Activated CD4-positive, CD25-positive, alpha-beta regulatory T cell (primary cell): Measurements from ENCODE around the gene DENND2A.

Experiments
- DNase-seq, 4 experiments: peaks; one replicate each; lab custom pipeline; 2025; lab: John Stamatoyannopoulos, UW

The DENND2A gene

DNA sequence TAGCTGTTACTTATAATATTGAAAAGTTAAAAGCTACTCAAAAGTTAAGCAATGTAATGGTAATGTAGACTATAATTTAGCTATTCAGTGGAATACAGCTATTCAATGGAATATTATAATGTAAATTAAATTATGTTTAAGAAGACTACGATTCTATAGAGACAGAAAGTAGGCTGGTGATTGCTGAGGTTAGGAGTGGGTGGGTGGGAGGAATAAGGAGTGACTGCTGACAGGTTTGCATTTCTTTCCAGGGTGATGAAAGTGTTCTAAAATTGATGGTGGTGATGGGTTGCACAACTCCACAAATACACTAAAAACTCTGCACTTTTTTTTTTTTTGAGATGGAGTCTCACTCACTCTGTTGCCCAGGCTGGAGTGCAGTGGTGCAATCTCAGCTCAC is 21.4 kb downstream of the DENND2A start:
- no peak for DNase-seq

DNA sequence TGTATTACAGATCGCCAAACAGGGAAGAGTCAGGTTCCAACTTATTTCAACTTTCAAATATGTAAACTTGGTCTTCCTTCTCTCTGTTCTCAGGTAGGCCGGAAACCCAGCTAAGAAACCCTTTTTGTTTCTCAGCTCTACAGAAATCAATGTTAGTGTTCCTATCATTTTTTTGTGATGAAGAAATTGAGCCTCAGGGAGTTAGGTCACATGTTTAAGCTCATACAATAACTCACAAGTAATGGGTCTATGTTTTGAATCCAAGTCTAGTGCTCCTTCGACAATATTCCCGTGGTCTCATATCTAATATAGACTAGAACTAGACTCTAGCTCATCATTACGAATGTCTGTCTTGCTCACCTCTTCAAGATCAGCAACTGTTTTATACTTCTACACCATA is 22.3 kb downstream of the DENND2A start:
- DNase-seq = no peak

DNA sequence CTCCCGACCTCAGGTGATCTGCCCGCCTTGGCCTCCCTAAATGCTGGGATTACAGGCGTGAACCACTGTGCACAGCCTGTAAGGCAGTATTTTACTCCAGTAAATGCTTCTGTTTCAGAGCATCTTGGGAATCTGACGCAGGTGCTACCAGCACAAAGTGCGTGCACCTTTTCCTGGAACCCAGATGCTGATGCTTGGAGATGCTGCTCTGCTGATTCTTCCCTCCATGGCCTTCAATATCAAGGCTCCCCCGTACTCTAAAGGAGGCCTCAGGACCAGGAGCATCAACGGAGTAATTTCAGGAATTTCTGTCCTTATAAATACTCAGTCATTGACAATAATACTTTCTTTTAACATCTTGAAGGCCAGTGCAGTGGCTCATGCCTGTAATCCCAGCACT is 23.5 kb downstream of the DENND2A start:
- no peak for DNase-seq

DNA sequence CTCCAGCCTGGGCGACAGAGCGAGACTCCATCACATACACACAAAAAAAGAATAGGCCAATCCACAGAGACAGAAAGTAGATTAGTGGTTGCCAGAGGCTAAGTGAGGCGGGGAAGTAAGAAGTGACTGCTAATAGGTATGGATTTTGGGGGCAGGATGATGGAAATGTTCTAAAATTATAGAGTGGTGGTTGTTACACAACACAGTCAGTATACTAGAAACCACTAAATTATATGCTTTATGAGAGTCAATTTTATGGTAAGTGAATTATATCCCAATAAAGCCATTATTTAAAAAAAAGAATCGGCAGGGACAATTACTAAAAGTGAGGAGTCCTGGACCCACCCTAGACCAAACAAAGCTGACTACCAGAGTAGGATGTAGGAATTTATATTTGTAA is 24.3 kb downstream of the DENND2A start:
- DNase-seq = no peak

DNA sequence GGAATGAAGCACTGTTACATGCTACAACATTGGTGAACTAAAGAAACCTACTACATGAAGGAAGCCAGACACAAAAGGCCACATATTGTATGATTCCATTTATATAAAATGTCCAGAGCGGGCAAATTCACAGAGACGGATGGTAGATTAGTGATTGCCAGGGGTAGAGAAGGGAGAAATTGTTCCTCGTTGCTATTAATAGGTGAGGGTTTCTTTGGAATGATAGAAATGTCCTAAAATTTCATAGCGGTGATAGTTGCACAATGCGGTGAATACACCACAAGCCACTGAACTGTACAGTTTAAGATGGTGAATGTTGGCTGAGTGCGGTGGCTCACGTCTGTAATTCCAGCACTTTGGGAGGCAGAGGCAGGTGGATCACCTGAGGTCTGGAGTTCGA is 29.0 kb downstream of the DENND2A start:
- no peak for DNase-seq

DNA sequence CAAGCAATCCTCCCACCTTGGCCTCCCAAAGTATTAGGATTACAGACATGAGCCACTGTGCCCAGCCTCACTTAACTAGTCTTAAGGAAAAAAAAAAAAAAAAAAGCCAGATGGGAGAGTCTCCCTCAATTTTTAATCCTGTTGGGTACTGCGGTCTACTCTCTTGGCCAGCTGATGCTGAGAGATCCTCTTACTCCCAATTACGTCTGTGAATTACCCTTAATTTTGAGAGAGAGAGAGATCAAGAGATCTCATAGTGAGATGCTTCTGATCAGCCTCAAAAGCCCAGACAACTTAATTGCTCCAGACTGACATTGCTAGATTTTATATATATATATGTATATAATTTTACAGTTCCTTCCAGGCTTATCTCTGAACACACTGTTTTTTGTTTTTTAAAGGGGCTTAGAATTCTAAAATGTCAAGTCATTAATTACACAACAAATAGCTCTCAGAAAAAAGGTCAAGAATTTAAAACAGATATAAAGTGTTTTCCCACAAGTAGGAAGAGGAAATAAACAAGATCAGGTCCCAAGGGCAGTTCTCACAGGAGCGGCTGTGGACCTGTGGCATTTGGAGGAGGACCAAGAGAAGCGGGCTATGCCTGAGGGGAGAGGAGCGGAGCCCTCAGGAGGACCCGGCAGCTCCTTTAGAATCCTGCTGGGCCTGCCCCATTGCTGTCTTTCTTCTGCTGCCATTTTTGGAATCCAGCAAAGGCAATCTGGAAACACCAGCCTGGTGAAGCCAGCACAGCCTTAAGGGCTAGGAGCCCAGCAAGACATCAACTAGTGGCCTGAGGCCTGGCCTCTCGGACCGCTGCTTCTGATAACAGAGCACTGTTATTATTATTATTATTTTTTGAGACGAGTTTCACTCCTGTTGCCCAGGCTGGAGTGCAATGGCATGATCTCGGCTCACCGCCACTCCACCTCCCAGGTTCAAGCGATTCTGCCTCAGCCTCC is 30.1 kb downstream of the DENND2A start:
- no peak for DNase-seq

DNA sequence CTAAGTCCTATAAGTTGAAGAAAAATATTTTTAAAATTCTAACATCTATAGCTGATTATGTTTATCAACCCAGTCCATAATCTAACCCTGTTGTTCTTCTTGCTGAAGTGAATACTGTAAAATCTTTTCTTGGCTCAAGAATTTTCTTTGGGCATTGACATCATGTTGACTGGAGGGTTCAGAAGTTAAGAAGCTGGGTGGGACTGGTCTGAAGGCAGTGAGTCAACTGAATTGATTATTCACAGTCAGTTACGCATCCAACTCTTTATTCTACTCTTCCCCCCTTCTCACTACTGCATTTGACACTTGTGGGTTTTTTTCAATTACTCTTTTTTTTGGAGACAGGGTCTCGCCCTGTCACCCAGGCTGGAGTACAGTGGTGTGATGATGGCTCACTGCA is 31.0 kb downstream of the DENND2A start:
- no peak for DNase-seq

DNA sequence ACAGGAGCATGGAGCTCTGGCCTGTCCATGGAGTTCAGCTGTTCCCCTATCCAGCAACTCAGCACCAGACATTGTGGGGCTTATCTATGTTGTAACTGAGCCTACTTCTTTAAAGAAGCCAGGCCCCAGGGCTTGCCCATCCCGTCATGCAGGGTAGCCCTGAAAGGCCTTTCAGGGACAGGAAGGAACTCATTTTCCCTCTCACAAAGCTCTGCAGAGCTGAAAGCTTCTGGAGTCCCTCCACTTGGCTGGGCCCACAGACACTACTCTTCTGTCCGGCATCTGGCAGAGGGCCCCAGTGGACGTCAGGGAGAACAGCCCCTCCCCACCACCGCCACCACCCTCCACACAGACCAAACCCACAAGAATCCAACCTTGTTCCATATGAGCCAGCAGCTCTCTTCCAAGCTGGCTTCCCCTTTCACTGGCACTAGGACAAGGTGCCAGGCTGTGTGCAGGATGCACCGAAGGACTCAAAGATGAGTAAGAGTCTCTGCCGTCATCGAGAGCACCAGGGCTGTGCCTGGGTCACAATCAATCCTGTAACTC is 33.1 kb downstream of the DENND2A start:
- DNase-seq = no peak

DNA sequence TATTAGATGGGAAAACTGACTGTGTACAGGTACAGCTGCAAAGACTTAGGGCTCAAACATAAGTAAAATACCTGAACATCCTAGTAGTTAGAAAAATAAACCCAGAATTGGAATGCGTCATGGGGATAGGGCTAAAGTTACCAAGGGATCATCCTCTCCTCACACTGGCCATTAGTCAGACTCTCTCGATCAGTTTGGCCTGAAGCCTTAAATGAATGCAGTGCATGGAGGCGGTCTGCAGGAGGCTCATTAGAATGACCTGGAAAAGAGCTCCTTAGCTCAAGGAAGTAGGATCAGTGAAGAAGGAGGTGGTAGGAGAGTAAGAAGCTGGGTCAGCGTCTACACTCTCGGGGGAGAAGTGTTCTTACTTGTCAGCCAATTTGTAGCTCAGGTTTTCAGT is 35.3 kb downstream of the DENND2A start:
- DNase-seq = no peak

DNA sequence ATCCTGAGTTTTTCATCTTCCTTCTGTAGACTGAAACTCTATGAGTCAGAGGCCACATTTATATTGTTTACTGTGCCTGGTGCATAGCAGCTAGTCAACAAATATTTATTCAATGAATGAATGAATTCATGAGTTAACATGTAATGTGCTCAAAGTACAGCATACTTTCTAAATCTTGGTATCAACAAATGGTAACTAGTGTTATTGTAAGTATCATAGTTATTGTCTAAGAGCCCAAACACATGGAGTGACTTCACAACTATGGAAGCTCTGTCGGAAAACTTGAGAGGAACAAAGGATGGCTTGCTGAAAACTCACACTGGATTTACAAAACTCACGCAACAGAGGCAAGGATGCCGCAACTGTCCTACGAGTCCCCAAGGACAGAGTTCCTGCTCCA is 35.9 kb downstream of the DENND2A start:
- DNase-seq = no peak

DNA sequence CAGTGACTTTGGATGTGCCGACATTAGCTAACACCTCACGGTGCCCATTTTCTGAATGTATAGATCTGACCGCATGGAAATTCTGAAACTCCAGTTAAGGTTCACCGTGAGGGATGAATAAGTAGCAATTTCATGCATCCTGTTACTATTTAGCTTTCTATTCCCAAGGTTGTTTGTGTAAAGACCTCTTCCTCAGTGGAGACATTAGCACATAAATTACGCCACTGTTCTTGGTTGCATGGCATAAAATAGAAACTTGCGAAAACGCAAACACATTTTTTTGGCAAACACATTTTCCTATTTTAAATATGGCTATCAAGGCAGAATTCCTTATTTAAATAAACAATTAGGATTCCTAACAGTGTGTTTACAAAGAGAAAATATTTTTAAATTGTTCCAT is 36.5 kb downstream of the DENND2A start:
- DNase-seq = no peak

DNA sequence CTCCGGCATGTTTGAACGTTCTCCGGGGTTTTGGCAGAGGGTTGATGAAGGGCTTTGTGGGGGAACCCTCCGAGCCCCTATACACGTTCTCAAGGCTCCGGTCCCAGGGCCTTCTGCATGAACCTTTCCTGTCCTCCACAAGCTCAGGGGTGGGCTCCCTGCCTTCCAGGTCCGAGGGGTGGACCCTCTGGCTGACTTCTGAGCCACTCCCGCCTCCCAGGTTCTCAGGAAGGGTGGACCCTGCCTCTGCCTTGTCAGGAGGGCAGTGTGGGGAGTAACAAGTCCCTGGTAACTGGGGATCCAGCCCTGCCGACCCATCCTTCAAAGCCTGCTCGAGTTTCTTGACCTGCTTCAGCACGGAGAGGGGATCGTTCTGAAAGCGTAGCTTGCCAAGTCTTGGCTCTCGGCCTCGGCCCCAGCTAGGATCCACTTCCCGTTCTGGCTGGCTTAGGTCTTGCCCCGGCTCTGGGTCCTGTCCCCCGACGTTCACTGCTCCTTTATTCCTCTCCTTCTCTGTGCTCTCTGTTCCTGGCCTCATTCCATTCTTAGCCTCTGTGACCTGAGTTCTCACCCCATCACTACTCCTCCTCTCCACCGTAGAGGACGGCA is 38.9 kb downstream of the DENND2A start:
- no peak for DNase-seq

DNA sequence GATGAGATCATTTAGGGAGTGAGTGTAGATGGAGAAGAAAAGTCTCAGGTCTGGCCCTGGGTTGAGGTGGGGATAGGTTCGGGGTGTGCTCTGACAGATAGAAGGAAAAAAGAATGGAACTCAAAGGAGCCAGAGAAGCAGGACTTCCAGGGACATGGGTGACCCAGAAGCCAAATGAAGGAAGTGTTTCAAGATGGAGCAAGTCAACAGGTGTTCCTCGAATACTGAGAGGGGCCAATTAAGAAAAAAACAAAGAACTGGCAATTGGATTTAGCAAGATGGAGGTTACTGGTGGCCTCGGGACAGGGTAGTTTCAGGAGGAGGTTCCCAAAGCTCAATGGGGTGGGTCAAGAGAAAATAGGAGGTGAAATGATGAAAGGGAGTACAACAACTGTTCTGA is 40.3 kb downstream of the DENND2A start:
- no peak for DNase-seq

DNA sequence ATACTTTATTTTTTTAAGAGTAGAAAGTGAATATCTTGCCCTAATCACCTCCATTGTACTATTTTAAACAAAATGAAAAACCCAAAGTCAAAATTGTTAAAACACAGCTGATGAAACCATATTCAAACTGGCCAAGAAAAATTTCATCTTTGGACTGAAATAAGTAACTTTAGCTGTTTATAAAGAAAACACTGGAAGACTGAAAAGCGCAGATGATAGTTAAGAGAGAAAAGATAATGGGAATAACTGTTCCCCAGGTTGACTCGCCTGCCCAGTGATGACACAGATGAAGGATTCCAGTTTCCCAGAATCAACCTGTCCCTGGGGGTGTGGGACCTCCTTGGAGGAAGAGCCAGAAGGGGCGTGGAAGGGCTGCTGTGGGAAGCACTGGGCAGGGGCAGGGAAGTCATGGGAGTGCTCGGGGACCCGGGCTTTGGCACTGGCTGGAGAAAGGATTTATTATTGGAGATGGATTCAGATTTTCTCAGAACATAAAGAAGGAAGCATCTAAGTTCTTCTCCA is 43.1 kb downstream of the DENND2A start:
- no peak for DNase-seq

DNA sequence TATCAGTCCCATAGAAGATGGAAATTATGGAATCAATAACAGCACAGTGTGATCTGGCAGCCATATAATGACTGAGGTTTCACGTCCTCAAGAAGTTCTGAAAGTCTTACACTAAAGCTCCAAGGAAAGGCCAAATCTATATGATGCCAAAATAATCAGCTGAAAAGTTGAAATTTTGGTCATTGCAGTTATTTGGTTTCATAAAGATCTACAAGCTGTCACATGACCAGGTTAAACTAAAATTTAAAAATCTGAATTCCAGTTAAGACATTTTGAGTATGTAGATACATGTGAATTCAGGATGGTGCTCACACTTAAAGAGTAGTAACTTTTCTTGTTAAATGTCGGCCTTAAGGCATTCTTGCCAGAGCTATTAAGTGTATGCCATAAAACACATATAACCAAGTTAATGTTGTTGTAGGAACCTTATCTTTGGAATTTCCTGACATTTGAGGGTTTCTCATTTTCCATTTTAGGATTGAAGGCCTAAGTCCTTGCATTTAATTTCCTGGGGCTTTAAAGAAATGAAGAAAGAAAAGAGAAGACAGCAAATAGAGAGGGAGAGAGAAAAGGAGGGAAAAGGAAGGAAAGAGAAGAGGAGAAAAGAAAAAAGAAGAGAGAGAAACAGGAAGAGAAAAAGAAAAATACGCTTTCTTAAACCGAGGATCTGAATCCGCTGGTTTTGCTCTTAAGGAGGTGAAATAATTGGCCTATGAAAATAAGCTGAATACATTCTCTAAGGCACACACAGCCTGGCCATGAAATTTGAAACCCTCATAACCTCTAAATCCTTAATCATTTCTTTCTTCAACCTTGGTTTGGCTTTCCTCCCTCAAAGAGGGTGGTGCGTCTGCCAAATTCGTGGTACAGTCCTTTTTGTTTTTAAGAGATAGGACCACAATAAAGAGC is 43.8 kb downstream of the DENND2A start:
- no peak for DNase-seq

DNA sequence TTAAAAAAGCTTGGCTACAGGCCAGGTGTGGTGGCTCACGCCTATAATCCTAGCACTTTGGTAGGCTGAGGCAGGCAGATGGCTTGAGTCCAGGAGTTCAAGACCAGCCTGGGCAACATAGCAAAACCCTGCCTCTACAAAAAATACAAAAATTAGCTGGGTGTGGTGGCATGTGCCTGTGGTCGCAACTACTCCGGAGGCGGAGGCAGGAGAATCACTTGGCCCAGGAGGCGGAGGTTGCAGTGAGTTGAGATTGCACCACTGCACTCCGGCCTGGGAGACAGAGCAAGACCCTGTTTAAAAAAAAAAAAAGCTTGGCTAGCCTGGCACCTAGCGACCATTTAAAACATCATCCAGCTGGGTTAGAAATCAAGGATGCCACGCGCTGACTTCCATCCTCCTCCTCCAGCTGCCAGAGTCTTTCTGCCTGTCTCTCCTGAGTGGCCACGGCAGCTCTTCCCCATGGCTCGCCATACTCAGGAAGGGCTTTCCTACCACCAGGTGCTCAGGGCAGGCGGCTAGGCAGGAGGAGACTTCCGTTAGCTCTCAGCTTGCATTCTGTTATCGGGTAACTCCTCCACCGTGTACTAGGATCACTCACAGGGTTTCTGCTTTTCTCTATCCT is 45.0 kb downstream of the DENND2A start:
- DNase-seq = no peak

DNA sequence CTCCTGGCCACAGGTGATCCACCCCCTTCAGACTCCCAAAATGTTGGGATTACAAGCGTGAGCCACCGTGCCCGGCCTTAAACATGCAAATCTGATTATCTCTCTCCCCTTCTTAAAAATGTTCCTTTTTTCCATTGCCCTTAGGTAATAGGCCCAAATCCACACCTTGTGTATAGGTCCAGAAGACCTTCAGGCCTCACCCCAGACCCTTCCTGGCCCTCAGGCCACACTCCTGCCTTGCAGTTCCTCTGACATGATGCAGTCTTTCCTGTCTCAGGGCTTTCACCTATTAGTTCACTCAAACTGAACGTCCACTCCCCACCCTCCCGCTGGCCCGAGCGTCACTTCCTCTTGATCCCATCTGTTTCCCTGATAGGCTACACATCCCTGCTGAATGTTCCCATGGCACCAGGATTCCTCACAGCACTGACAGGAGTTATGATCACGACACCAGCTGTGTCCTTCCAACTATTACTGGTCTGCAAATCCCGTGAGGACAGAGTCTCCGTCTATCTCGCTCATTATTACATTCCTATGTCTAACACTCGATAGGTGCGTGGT is 46.4 kb downstream of the DENND2A start:
- DNase-seq = no peak

DNA sequence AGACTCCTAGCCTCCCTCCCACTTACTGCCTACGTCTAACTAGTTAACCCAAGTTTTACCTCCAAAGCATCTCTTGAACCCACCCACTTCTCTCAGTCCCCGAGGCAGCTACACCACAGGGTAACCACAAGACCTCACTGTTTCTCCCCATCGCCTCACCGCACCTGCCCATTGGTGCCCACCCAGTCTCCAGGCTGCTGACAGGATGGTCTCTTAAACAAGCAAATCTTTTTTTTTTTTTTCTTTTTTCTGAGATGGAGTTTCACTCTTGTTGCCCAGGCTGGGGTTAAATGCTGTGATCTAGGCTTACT is 47.0 kb downstream of the DENND2A start:
- no peak for DNase-seq

DNA sequence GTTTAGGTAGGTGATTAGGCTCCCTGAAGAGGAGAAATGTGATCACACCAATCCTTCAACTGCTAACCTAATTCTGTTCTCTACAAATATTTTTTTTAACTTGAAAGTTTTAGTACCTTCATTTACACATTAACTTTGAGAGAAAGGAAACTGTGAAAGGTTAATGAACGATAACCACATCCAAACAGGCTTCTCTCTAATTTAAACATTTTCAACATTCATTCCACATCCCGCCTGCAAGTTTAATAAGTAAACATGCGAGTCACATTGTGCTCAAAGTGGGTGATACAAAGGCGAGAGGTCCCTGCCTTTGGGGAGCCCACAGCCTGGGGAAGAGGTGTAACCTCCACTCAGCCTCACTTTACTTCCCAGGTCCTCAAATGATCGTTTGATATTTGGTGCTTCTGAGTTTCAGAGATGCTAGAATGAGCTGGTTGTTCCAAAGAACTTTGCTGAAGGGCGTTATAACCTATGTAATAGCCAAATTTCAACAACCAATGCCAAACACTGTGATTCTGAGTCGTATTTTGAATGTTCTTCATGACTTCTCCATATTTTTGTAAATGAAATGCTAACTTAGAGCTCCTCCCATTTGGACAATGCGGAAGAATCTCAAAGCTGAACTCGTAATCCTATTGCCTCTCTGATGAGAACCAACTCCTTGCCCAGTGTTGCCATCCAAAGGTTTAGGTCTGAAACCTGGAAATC is 47.5 kb downstream of the DENND2A start:
- no peak for DNase-seq

DNA sequence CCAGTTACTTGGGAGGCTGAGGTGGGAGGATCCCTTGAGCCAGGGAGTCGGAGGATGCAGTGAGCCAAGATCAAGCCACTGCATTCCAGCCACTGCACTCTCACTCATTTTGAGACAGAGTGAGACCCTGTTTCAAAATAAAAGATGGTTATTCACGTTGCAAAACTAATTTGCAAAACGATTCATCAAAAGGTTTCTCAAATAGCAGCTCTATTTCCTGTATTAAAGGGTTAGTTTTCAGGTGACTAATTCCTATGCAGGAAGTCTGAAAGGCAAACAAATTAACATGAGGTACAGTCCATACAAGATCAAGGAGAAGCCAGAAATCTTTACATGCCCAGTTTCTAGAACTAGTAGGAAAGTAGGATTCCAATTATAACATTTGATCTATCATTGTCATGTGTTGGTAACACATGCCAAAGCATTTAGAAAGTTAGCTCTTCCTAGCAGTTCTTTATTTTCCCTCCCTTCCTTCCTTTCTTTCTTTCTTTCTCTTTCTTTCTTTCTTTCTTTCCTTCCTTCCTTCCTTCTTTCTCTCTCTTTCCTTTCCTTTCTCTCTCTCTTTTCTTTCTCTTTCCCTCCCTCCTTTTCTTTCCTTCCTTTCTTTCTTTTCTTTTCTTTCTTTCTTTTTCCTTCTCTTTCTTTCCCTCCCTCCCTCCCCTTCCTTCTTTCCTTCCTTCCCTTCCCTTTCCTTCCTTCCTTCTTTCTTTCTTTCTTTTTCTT is 49.3 kb downstream of the DENND2A start:
- DNase-seq = no peak
